HFFc6 (cell line): Measurements from ENCODE around the gene ZNF319. TPM values are rescaled to one million over a fixed set of nuclear protein-coding genes. Genes with fewer than 3 reads are reported as not detected.

Source experiments
- DNase-seq: peaks from one replicate; pipeline ENCODE4 v3.0.0-alpha.2; 2018
- H3K27ac Mint-ChIP-seq: 2 replicates; pipeline ENCODE4 v1.8.0; 2020; ENCODE audit warnings: mild to moderate bottlenecking, mixed read lengths
- H3K27me3 Mint-ChIP-seq: 2 replicates; pipeline ENCODE4 v1.8.0; 2021; ENCODE audit warnings: mild to moderate bottlenecking, moderate library complexity, mixed read lengths; ENCODE audit not compliant: insufficient read depth
- H3K36me3 Mint-ChIP-seq: 2 replicates; pipeline ENCODE4 v1.8.0; 2021; ENCODE audit warnings: low read depth, mixed read lengths
- H3K4me1 Mint-ChIP-seq: 2 replicates; pipeline ENCODE4 v1.8.0; 2020; ENCODE audit warnings: low read depth, mixed read lengths
- H3K4me3 Mint-ChIP-seq: 2 replicates; pipeline ENCODE4 v1.8.0; 2020; ENCODE audit warnings: mild to moderate bottlenecking, moderate library complexity, mixed read lengths
- H3K9me3 Mint-ChIP-seq: 2 replicates; pipeline ENCODE4 v1.8.0; 2020; ENCODE audit warnings: mild to moderate bottlenecking, mixed read lengths
- CTCF ChIP-seq: fragments of 200-600 bp; sonication (generic); IDR thresholded peaks from 2 replicates; pipeline ENCODE4 v1.5.0; 2021; ENCODE audit warnings: antibody characterized with exemption, mild to moderate bottlenecking
- total RNA-seq, 6 experiments: library from RNA; stranded (reverse); fragmentation: NEBNext Ultra II Directional; extraction: Animal tissue kit (Norgen Biotek cat#: 25700); gene quantifications; 2 replicates in 1 of 6; 3 replicates in 5 of 6; pipeline ENCODE4 v1.2.3, GENCODE V29; 2021

The ZNF319 gene
- total RNA-seq, 6 experiments from 2014 or later = 8.3 to 12.0 (median 9.4) TPM

GRCh38 chr16:58039829-58040495 is 39.5 kb upstream of the ZNF319 start:
- no peak overlapping the region for H3K4me3 Mint-ChIP-seq
- H3K27ac Mint-ChIP-seq = no peak overlapping the region
- peaks cover 12% of the 10 kb centered on the region for H3K27me3 Mint-ChIP-seq

GRCh38 chr16:58038219-58038641 is 37.8 kb upstream of the ZNF319 start:
- H3K27ac Mint-ChIP-seq = no peak overlapping the region
- no peak overlapping the region for H3K4me3 Mint-ChIP-seq
- H3K4me1 Mint-ChIP-seq = no peaks in the 10 kb centered on the region
- TF ChIP-seq CTCF = no peak
- no peaks in the 10 kb centered on the region for H3K9me3 Mint-ChIP-seq
- no peak for DNase-seq
- H3K27me3 Mint-ChIP-seq = peaks cover 10% of the 10 kb centered on the region
- H3K36me3 Mint-ChIP-seq = no peaks in the 10 kb centered on the region

More at GRCh38 chr16:58039829-58040495, 39.5 kb upstream of the ZNF319 start:
- no peak for TF ChIP-seq CTCF
- Mint-ChIP-seq H3K9me3 (no peaks in the 10 kb centered on the region), H3K4me1 (no peaks in the 10 kb centered on the region), H3K36me3 (no peaks in the 10 kb centered on the region)
- no peak for DNase-seq

- Mint-ChIP-seq H3K4me1 (no peaks in the 10 kb centered on the region), H3K4me3 (no peak overlapping the region), H3K36me3 (no peaks in the 10 kb centered on the region), H3K27me3 (peaks cover 12% of the 10 kb centered on the region), H3K9me3 (no peaks in the 10 kb centered on the region), H3K27ac (no peak overlapping the region)
- no peak for TF ChIP-seq CTCF
- no peak for DNase-seq
Measured at GRCh38 chr16:58037365-58038057, 37.0 kb upstream of the ZNF319 start.

- no peaks in the 10 kb centered on the region for H3K4me1 Mint-ChIP-seq
- H3K27me3 Mint-ChIP-seq = peaks cover 11% of the 10 kb centered on the region
- no peak for TF ChIP-seq CTCF
- no peak overlapping the region for H3K27ac Mint-ChIP-seq
- H3K36me3 Mint-ChIP-seq = no peaks in the 10 kb centered on the region
- no peak for DNase-seq
- no peak overlapping the region for H3K4me3 Mint-ChIP-seq
- no peaks in the 10 kb centered on the region for H3K9me3 Mint-ChIP-seq
Measured at GRCh38 chr16:58036943-58037342, 36.5 kb upstream of the ZNF319 start.

- H3K36me3 Mint-ChIP-seq = no peaks in the 10 kb centered on the region
- H3K4me1 Mint-ChIP-seq = no peaks in the 10 kb centered on the region
- H3K4me3 Mint-ChIP-seq = no peak overlapping the region
- DNase-seq = no peak
- no peak for TF ChIP-seq CTCF
- no peaks in the 10 kb centered on the region for H3K9me3 Mint-ChIP-seq
- H3K27me3 Mint-ChIP-seq = peaks cover 11% of the 10 kb centered on the region
- no peak overlapping the region for H3K27ac Mint-ChIP-seq
Measured at GRCh38 chr16:58035356-58036170, 35.1 kb upstream of the ZNF319 start.
